NOMO-1 (cell line): Measurements from ENCODE around the gene PTPRM.

Experiments used
- DNase-seq, 2 experiments: peaks; one replicate each; lab custom pipeline; 2025; ENCODE audit not compliant: unreplicated experiment in 2 of 2; lab: John Stamatoyannopoulos, UW

The PTPRM gene

GRCh38 chr18:7840411-7840810 lies 273.3 kb downstream of the PTPRM start:
- no peak for DNase-seq

- DNase-seq = no peak
Observed at GRCh38 chr18:7844017-7844416, 276.9 kb downstream of the PTPRM start.

- no peak for DNase-seq
Observed at GRCh38 chr18:7844418-7844817, 277.3 kb downstream of the PTPRM start.

- DNase-seq = no peak
Observed at GRCh38 chr18:7846335-7846734, 279.2 kb downstream of the PTPRM start.

- no peak for DNase-seq
Observed at GRCh38 chr18:7847357-7848053, 280.4 kb downstream of the PTPRM start.

- no peak for DNase-seq
Observed at GRCh38 chr18:7848054-7848412, 280.9 kb downstream of the PTPRM start.

- DNase-seq = no peak
Observed at GRCh38 chr18:7850446-7850845, 283.3 kb downstream of the PTPRM start.

GRCh38 chr18:7855028-7855427 lies 287.9 kb downstream of the PTPRM start:
- no peak for DNase-seq

- DNase-seq = no peak
Observed at GRCh38 chr18:7855671-7856070, 288.6 kb downstream of the PTPRM start.

- DNase-seq = no peak
Observed at GRCh38 chr18:7856116-7856515, 289.0 kb downstream of the PTPRM start.

GRCh38 chr18:7856733-7857132 lies 289.6 kb downstream of the PTPRM start:
- DNase-seq = no peak

GRCh38 chr18:7857562-7857961 lies 290.4 kb downstream of the PTPRM start:
- no peak for DNase-seq

- no peak for DNase-seq
Observed at GRCh38 chr18:7859122-7859521, 292.0 kb downstream of the PTPRM start.

- DNase-seq = no peak
Observed at GRCh38 chr18:7870266-7870665, 303.1 kb downstream of the PTPRM start.

GRCh38 chr18:7870855-7871254 lies 303.7 kb downstream of the PTPRM start:
- no peak for DNase-seq

- DNase-seq = no peak
Observed at GRCh38 chr18:7871560-7872456, 304.7 kb downstream of the PTPRM start.

GRCh38 chr18:7872569-7872968 lies 305.5 kb downstream of the PTPRM start:
- no peak for DNase-seq

- no peak for DNase-seq
Observed at GRCh38 chr18:7873316-7873715, 306.2 kb downstream of the PTPRM start.

- DNase-seq = no peak
Observed at GRCh38 chr18:7876354-7877104, 309.4 kb downstream of the PTPRM start.

GRCh38 chr18:7877609-7878008 lies 310.5 kb downstream of the PTPRM start:
- no peak for DNase-seq
